Fibroblast of lung (primary cell): ENCODE data around the gene TUBGCP3.

ENCODE experiments used
- CTCF ChIP-seq, 2 donors: IDR thresholded peaks in 1 of 2; conservative IDR thresholded peaks in 1 of 2; 1 replicate in 1 of 2; 2 replicates in 1 of 2; pipeline ENCODE4 v1.5.1; 2011 to 2012; ENCODE audit warnings: low read length in 2 of 2, control low read depth in 1 of 2, inconsistent platforms in 1 of 2, low read depth in 1 of 2, mild to moderate bottlenecking in 1 of 2
- EZH2 ChIP-seq: IDR thresholded peaks from 2 replicates; pipeline ENCODE4 v1.5.1; 2012; ENCODE audit warnings: low read length, control low read depth, mild to moderate bottlenecking; ENCODE audit errors: missing control alignments

- TF ChIP-seq CTCF (conservative IDR thresholded peaks at IDR 0.05 in 1 of 2, IDR thresholded peaks at IDR 0.05 in 1 of 2; ENCODE audit: low read depth in 1 of 2, low read length in 2 of 2) (no peak), EZH2 (no peak)
Measured at GRCh38 chr13:112475889-112476288, 112.1 kb downstream of the TUBGCP3 start.
